K562 (cell line): Measurements from ENCODE around the gene POLR3A. TPM values are rescaled to one million over a fixed set of nuclear protein-coding genes. Genes with fewer than 3 reads are reported as not detected.

ENCODE experiments used
- ATAC-seq: fragments of 200-7000 bp; cut with Tn5 transposase; 3 replicates; pipeline ENCODE4 v1.9.1; 2020; ENCODE audit warnings: moderate library complexity
- BruUV-seq: library from RNA; stranded (reverse); fragments of 400-500 nt; replicated peaks from 2 replicates; lab custom pipeline; 2021; lab: Mats Ljungman, UMichigan
- CTCF ChIA-PET: fragments of 300-600 bp; formaldehyde crosslinking; extraction: SDS; loops from one replicate; lab custom pipeline; 2021; ENCODE audit warnings: low intra/inter-chr PET ratio; lab: Yijun Ruan, JAX
- POLR2A ChIA-PET: fragments of 300-600, 350-650 bp; sonication (Branson Sonifier 250); formaldehyde crosslinking; extraction: SDS; loops from one replicate; lab custom pipeline; 2021; ENCODE audit warnings: antibody characterized with exemption, inconsistent platforms; lab: Yijun Ruan, JAX
- DNase-seq, 4 experiments: peaks; one replicate each; pipeline versions ENCODE4 v3.0.0 to v3.0.0-alpha.2; 2011 to 2018; ENCODE audit warnings: low spot score in 3 of 4, mixed read lengths in 3 of 4; ENCODE audit errors: extremely low read depth in 1 of 4
- FAIRE-seq: peaks from 2 replicates; lab custom pipeline; 2011; peaks lifted over from hg19 to GRCh38; lab: Jason Lieb, UNC
- H2AFZ ChIP-seq: 2 replicates; pipeline ENCODE4 v1.6.0; 2011; ENCODE audit warnings: low read depth, low read length, control low read depth, inconsistent platforms
- H3K27ac ChIP-seq: fragments of 200-600 bp; 3 replicates; pipeline ENCODE4 v1.8.0; 2011; ENCODE audit warnings: low read depth, mild to moderate bottlenecking, control low read depth, inconsistent platforms, low read length, moderate library complexity, mixed read lengths; ENCODE audit errors: extremely low read depth
- H3K27me3 ChIP-seq, 2 experiments: fragments of 300-600 bp in 1 of 2; 2 replicates in 1 of 2; 3 replicates in 1 of 2; pipeline versions ENCODE4 v1.6.0 to v1.8.0; 2011; ENCODE audit warnings: inconsistent platforms in 2 of 2, low read length in 2 of 2, mild to moderate bottlenecking in 1 of 2, mixed read lengths in 1 of 2, moderate library complexity in 1 of 2; ENCODE audit not compliant: control insufficient read depth in 2 of 2, insufficient read depth in 2 of 2
- H3K36me3 ChIP-seq: fragments of 300-600 bp; 3 replicates; pipeline ENCODE4 v1.8.0; 2011; ENCODE audit warnings: mild to moderate bottlenecking, low read length, inconsistent platforms; ENCODE audit not compliant: control insufficient read depth, insufficient read depth
- H3K4me1 ChIP-seq, 2 experiments: fragments of 200-600 bp in 1 of 2; replicated peaks in 1 of 2; 2 replicates in 1 of 2; 3 replicates in 1 of 2; pipeline versions ENCODE4 v1.5.1 to v1.8.0; 2011; ENCODE audit warnings: inconsistent platforms in 2 of 2, low read length in 2 of 2, mild to moderate bottlenecking in 1 of 2, mixed read lengths in 1 of 2, moderate library complexity in 1 of 2; ENCODE audit not compliant: control insufficient read depth in 2 of 2, insufficient read depth in 2 of 2
- H3K4me2 ChIP-seq: 2 replicates; pipeline ENCODE4 v1.6.1; 2011; ENCODE audit warnings: low read length, control low read depth, inconsistent platforms, mixed read lengths; ENCODE audit not compliant: insufficient read depth
- H3K4me3 ChIP-seq: fragments of 200-600 bp; sonication (generic), shearing (Covaris generic); 2 replicates; pipeline ENCODE4 v1.5.1; 2016; ENCODE audit warnings: control low read depth, inconsistent platforms
- H3K79me2 ChIP-seq: fragments of 200-600 bp; 3 replicates; pipeline ENCODE4 v1.8.0; 2011; ENCODE audit warnings: low read length, inconsistent platforms; ENCODE audit not compliant: control insufficient read depth, insufficient read depth
- H3K9ac ChIP-seq, 2 experiments: 2 replicates each; pipeline versions ENCODE4 v1.6.0 to v1.6.1; 2011; ENCODE audit warnings: low read depth in 2 of 2, low read length in 2 of 2, control low read depth in 1 of 2, inconsistent platforms in 1 of 2, mild to moderate bottlenecking in 1 of 2, mixed read lengths in 1 of 2; ENCODE audit not compliant: insufficient read depth in 1 of 2
- H3K9me1 ChIP-seq: one replicate; pipeline ENCODE4 v1.6.0; 2011; ENCODE audit warnings: inconsistent platforms, mild to moderate bottlenecking, low read length, moderate library complexity; ENCODE audit not compliant: control insufficient read depth, insufficient read depth
- H3K9me3 ChIP-seq: replicated peaks from 2 replicates; pipeline ENCODE4 v1.5.1; 2011; ENCODE audit warnings: low read depth, low read length, inconsistent platforms; ENCODE audit not compliant: control insufficient read depth, insufficient read depth
- H4K20me1 ChIP-seq: replicated peaks from 2 replicates; pipeline ENCODE4 v1.6.1; 2011; ENCODE audit warnings: low read length, inconsistent platforms, mixed read lengths; ENCODE audit not compliant: control insufficient read depth, insufficient read depth
- HDGF ChIP-seq: fragments of 450-650 bp; IDR thresholded peaks from 2 replicates; pipeline ENCODE4 v1.6.1; 2016
- HMG20A ChIP-seq: fragments of 450-650 bp; formaldehyde crosslinking; conservative IDR thresholded peaks from 2 replicates; pipeline ENCODE4 v1.4.0; 2020; ENCODE audit warnings: mild to moderate bottlenecking, mixed read lengths
- HNRNPH1 ChIP-seq: fragments of 200-400 bp; formaldehyde crosslinking; optimal IDR thresholded peaks from 2 replicates; pipeline ENCODE3; 2017; ENCODE audit warnings: low read depth, mild to moderate bottlenecking, low read length, moderate library complexity
- KLF1 ChIP-seq: fragments of 450-650 bp; IDR thresholded peaks from 2 replicates; pipeline ENCODE4 v1.6.1; 2016; ENCODE audit warnings: missing genetic modification characterization, missing compliant biosample characterization
- L3MBTL2 ChIP-seq: fragments of 450-650 bp; IDR thresholded peaks from 2 replicates; pipeline ENCODE4 v1.6.1; 2016; ENCODE audit warnings: mild to moderate bottlenecking, moderate library complexity
- MTA1 ChIP-seq: fragments of 450-650 bp; IDR thresholded peaks from 2 replicates; pipeline ENCODE4 v1.6.1; 2017; ENCODE audit warnings: borderline replicate concordance
- NR2C1 ChIP-seq, 2 experiments: fragments of 450-650 bp; IDR thresholded peaks; 2 replicates each; pipeline ENCODE4 v1.6.1; 2017; ENCODE audit warnings: mild to moderate bottlenecking in 2 of 2, antibody characterized with exemption in 1 of 2, inconsistent platforms in 1 of 2, missing compliant biosample characterization in 1 of 2, missing genetic modification characterization in 1 of 2
- RBM15 ChIP-seq: fragments of 200-400 bp; formaldehyde crosslinking; IDR thresholded peaks from 2 replicates; pipeline ENCODE4 v1.6.1; 2018; ENCODE audit warnings: mild to moderate bottlenecking, low read length, moderate library complexity; ENCODE audit not compliant: insufficient read depth
- SP2 ChIP-seq: IDR thresholded peaks from 2 replicates; pipeline ENCODE4 v1.6.1; 2011; ENCODE audit warnings: mild to moderate bottlenecking, low read depth, low read length, moderate library complexity; ENCODE audit not compliant: poor library complexity, severe bottlenecking; ENCODE audit errors: extremely low read depth
- SPI1 ChIP-seq: IDR thresholded peaks from 2 replicates; pipeline ENCODE4 v1.6.1; 2011; ENCODE audit warnings: low read depth, low read length, control low read depth, borderline replicate concordance
- TCF3 ChIP-seq: sonication (generic); formaldehyde crosslinking; IDR thresholded peaks from 2 replicates; pipeline ENCODE4 v1.4.0; 2020; ENCODE audit warnings: mild to moderate bottlenecking, missing genetic modification reagents
- XRCC5 ChIP-seq: fragments of 200-400 bp; formaldehyde crosslinking; IDR thresholded peaks from 2 replicates; pipeline ENCODE4 v1.6.1; 2017; ENCODE audit warnings: low read depth, mild to moderate bottlenecking, low read length
- ZEB2 ChIP-seq: fragments of 450-650 bp; IDR thresholded peaks from 2 replicates; pipeline ENCODE4 v1.6.1; 2016
- ZNF212 ChIP-seq: fragments of 450-650 bp; formaldehyde crosslinking; IDR thresholded peaks from 2 replicates; pipeline ENCODE4 v1.4.0; 2020; ENCODE audit warnings: mild to moderate bottlenecking
- WGBS: fragments of 100-300 bp; shearing (Covaris generic); methylation state at CpG from one replicate; pipeline ENCODE4 v1.1.6; 2016; ENCODE audit warnings: low coverage, mixed read lengths; ENCODE audit not compliant: insufficient coverage; ENCODE audit errors: missing lambda C conversion rate; 5-methylcytosine and 5-hydroxymethylcytosine counted together
- in situ Hi-C: fragments of 300-500 bp; cut with MboI; formaldehyde crosslinking; loops from 4 replicates; pipeline ENCODE4 v1.15.0; 2018; ENCODE audit warnings: inconsistent platforms, mixed read lengths
- intact Hi-C: fragments of 100-400 bp; cut with micrococcal nuclease; formaldehyde crosslinking; loops from 2 replicates; pipeline ENCODE4 v1.14.2; 2022
- polyA plus RNA-seq, 8 experiments: library from polyadenylated mRNA; depleted of rRNA in 4 of 8; stranded (reverse) in 5 of 8; unstranded in 3 of 8; fragments of >200 nt; fragmentation: Nextera tagmentation in 2 of 8; fragmentation: Illumina TruSeq in 1 of 8; extraction: Ambion mirVana in 2 of 8; extraction: Trizol in 1 of 8; gene quantifications; 2 replicates each; pipeline versions ENCODE4 v1.2.1 to v1.2.3, GENCODE V29; 2011 to 2014; ENCODE audit warnings: inconsistent platforms in 1 of 8, missing spikeins in 1 of 8
- total RNA-seq, 7 experiments: library from RNA; depleted of rRNA in 6 of 7; stranded (reverse); fragments of >200 nt in 6 of 7; fragmentation: Illumina TruSeq in 2 of 7; extraction: Trizol in 2 of 7; gene quantifications; 2 replicates each; pipeline versions ENCODE4 v1.2.1 to v1.2.3, GENCODE V29; 2011 to 2021; ENCODE audit warnings: low replicate concordance in 1 of 7
- TF ChIP-seq, protein P1 (sequence below): sonication (generic); formaldehyde crosslinking; IDR thresholded peaks from 2 replicates; pipeline ENCODE4 v1.8.1; 2023; ENCODE audit warnings: mild to moderate bottlenecking, missing genetic modification reagents

POLR3A gene
- total and polyA plus RNA-seq, 9 of the 15 experiments (the other 6 are each of a cell fraction or from before 2014, with no cell fraction given), result 14.9 to 37.0 (median 26.7) TPM

DNA sequence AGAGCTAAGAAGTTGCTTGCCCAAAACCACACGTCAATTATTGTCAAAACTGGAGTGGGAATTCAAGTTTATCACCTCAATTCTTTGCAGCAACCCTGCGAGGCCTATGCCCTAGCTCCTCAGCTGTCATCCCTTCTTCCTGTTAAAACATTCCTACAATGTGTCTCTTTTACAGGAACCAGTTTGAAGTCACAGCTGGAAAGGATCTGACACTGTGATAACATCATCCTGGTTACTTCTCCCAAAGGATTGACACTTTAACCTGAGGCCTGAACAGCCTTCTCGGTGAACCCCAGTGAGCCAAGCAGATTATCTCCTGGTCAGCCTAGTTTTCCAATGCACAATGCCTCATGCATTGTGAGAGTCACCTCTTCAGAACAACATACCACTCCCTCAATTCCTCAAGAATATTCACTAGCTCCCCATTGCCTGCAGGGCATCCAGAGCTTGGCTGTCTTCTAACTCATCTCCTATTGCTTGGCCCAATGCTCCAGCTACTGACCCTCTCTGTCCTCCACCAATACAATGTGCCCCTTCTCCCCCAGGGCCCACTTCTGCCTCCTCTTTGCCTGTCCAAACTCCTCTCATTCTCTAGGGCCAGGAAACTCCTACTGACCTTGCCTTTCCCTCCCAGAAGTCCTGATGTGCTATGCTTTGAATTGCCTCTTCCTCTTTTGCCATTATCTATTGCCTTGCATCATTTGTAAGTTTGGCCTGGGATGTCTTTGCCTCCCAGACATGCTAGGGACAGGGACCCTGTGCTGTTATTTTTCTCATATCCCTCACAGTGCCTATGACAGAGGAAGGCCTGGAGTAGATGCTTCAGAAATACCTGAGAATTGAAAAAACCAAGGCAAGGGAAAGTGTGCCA, 92.4 kb downstream of the POLR3A start:
- in situ Hi-C loops, result no loop called here
- Histone ChIP-seq H3K27me3 (no peaks in the 10 kb centered on the region), H4K20me1 (no peaks in the 10 kb centered on the region), H3K4me1 (peaks cover 5 to 17% of the 10 kb centered on the region in 2 experiments; a peak in 3 of 5 replicates), H3K27ac (no peak overlapping the region), H3K9me1 (no peaks in the 10 kb centered on the region), H3K36me3 (no peaks in the 10 kb centered on the region), H3K4me3 (no peak overlapping the region), H3K4me2 (no peak overlapping the region), H3K9me3 (no peaks in the 10 kb centered on the region), H3K9ac (no peak overlapping the region; a peak in 1 of 4 replicates), H2AFZ (peak overlapping the region; percentile 18), H3K79me2 (no peaks in the 10 kb centered on the region)
- DNase-seq (peak in 1 of 4 experiments; percentile 8), FAIRE-seq (peak; percentile 49), ATAC-seq (peak; percentile 20; the same call in 2 of the 3 replicates)
- ChIA-PET CTCF (interaction anchor here (0.5 kb wide), 1 partner anchor 101 kb away, joined by 3 read pairs; no protein-coding TSS in a partner anchor), POLR2A (interaction anchor here (0.7 to 9.1 kb wide), 2 partner anchors 13 to 28 kb away, joined by 3 to 89 read pairs; partner anchors contain the start of gene DLG5)
- 45% methylated on average over 3 of the region's 3 CpGs for WGBS
- no TSS peak for BruUV-seq
- intact Hi-C loops, result no loop called here
- TF ChIP-seq ZEB2 (peak; percentile 43; the same call in 1 of the 2 replicates), SP2 (no peak), XRCC5 (no peak), MTA1 (0 out of 2 replicates have a peak, but pooled peaks have one; percentile 26), HNRNPH1 (no peak), ZNF212 (no peak), L3MBTL2 (0 out of 2 replicates have a peak, but pooled peaks have one; percentile 23), NR2C1 (IDR thresholded peaks at IDR 0.05) (no peak), NR2C1 (tag; IDR thresholded peaks at IDR 0.05) (no peak), TCF3 (no peak), HMG20A (no peak), SPI1 (peak; percentile 97), KLF1 (tag) (no peak), RBM15 (no peak), HDGF (peak; percentile 64; the same call in 1 of the 2 replicates)
- TF ChIP-seq, protein P1, sequence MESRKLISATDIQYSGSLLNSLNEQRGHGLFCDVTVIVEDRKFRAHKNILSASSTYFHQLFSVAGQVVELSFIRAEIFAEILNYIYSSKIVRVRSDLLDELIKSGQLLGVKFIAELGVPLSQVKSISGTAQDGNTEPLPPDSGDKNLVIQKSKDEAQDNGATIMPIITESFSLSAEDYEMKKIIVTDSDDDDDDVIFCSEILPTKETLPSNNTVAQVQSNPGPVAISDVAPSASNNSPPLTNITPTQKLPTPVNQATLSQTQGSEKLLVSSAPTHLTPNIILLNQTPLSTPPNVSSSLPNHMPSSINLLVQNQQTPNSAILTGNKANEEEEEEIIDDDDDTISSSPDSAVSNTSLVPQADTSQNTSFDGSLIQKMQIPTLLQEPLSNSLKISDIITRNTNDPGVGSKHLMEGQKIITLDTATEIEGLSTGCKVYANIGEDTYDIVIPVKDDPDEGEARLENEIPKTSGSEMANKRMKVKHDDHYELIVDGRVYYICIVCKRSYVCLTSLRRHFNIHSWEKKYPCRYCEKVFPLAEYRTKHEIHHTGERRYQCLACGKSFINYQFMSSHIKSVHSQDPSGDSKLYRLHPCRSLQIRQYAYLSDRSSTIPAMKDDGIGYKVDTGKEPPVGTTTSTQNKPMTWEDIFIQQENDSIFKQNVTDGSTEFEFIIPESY (CRISPR knock-in tag), result no peak
